Limb (tissue), 2 donors: ENCODE measurements around the gene KASH5.
A peak's percentile ranks its signal among the peaks of the same experiment; 100 is the strongest.

Source experiments
- DNase-seq, 2 donors: peaks; one replicate each; pipeline ENCODE4 v3.0.0-alpha.2; 2016; ENCODE audit errors: extremely low spot score in 2 of 2

Gene KASH5, protein sequence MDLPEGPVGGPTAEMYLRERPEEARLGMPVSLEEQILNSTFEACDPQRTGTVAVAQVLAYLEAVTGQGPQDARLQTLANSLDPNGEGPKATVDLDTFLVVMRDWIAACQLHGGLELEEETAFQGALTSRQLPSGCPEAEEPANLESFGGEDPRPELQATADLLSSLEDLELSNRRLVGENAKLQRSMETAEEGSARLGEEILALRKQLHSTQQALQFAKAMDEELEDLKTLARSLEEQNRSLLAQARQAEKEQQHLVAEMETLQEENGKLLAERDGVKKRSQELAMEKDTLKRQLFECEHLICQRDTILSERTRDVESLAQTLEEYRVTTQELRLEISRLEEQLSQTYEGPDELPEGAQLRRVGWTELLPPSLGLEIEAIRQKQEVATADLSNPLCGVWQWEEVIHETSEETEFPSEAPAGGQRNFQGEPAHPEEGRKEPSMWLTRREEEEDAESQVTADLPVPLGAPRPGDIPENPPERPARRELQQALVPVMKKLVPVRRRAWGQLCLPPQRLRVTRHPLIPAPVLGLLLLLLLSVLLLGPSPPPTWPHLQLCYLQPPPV

DNA sequence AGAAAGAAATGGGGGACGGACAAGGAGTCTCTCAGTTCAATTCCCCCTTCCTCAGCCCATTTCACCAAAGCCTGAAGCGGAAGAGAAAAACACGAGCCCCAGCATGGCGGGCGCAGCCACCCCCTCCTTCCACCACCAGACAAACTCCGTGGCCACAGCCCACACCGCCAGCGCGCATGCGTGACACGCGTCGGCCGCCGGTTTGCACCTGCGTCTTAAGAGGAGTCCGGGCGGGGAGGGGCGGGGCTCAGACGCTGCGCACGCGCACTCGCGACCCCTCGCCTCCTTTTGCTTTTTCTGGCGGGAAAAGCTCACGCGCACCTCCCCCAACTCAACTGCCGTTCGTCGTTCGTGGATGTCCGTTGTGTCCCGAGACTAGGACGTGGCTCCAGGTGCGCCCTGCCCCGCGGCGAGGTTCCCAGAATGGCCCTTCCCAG lies at the start of gene KASH5:
Gene KASH5, plus strand, starts transcription at position 314 of the 437 bp plus-strand sequence. CDS start 2,635 bp downstream, outside the sequence.
- peak in 1 of 2 donors; percentile 67 for DNase-seq

DNA sequence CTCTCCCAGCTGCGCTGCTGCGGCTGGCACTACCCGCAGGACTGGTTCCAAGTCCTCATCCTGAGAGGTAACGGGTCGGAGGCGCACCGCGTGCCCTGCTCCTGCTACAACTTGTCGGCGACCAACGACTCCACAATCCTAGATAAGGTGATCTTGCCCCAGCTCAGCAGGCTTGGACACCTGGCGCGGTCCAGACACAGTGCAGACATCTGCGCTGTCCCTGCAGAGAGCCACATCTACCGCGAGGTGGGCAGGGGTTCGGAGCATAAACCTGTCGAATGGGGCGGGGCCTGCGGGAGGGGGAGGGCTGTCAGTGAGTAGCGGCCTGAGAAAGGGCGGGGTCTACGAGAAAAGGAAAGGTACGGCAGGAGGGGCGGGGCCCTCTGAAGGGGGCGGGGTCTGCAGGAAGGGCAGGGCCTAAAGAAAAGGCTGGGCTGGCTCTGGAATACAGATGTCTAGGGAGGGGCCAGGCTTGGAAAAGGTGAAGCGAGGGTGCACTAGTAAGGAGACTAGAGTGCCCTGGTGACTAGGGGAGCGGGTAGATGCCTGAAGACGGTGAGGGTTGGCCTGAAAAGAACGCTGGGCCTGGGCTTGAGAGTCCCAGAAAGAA lies 49.3 kb upstream of the KASH5 start:
- DNase-seq, result peak; percentile 35 to 83

DNA sequence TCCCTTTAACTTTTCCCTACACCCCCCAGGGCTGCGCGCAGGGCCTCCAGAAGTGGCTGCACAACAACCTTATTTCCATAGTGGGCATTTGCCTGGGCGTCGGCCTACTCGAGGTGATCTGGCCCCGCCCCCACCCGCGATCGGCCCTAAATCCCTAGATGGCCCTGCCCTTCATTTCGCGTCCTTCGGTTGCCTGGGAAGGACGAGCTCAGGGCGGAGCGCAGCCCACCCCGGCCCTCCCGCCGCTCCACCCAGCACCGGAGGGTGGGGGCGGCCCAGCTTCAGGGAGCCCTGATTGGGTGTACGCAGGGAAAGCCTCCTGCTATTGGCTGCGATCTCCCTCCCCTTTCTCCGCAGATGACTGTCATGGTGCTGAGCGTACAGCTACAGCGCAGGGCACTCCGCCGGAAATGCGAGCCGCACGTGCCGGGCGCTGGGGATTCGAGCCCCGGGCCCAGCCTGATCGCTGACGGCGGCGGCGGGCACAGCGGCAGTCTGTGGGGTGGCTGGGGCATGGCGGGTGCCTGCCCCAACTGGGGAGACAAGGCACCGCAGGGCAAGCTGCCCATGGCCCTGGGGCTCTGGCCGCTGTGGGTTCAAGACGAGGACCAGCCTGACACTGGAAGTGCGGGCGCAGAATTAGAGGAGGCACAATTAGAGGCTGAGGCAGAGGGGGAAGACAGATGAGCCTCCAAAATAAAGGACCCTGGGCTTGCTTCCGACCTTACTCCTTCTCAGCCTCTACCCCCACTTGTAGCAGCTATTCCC lies 48.6 kb upstream of the KASH5 start:
- peak; percentile 90 to 93 for DNase-seq

DNA sequence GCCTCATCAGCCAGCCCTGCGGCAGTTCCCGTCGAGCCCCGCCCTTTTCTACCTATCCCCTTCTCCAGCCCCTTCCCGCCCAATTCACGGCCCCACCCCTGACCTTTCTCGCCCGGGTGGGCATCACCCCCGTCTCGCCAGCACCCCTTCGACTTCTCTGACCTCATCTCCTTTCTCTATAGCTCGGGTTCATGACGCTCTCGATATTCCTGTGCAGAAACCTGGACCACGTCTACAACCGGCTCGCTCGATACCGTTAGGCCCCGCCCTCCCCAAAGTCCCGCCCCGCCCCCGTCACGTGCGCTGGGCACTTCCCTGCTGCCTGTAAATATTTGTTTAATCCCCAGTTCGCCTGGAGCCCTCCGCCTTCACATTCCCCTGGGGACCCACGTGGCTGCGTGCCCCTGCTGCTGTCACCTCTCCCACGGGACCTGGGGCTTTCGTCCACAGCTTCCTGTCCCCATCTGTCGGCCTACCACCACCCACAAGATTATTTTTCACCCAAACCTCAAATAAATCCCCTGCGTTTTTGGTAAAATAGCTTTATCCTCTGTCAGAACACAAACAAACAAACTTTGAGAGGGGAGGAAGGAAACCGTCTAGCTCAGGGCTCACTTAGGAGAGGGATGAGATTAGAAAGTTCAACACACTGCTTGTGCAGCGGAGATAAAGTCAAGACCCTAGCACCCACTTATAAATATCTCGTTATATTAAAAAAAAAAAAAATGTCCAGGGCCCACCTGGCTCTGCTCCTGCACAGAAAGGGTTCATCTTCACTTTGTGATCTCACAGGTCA lies 47.8 kb upstream of the KASH5 start:
- DNase-seq, result peak in 1 of 2 donors; percentile 75

DNA sequence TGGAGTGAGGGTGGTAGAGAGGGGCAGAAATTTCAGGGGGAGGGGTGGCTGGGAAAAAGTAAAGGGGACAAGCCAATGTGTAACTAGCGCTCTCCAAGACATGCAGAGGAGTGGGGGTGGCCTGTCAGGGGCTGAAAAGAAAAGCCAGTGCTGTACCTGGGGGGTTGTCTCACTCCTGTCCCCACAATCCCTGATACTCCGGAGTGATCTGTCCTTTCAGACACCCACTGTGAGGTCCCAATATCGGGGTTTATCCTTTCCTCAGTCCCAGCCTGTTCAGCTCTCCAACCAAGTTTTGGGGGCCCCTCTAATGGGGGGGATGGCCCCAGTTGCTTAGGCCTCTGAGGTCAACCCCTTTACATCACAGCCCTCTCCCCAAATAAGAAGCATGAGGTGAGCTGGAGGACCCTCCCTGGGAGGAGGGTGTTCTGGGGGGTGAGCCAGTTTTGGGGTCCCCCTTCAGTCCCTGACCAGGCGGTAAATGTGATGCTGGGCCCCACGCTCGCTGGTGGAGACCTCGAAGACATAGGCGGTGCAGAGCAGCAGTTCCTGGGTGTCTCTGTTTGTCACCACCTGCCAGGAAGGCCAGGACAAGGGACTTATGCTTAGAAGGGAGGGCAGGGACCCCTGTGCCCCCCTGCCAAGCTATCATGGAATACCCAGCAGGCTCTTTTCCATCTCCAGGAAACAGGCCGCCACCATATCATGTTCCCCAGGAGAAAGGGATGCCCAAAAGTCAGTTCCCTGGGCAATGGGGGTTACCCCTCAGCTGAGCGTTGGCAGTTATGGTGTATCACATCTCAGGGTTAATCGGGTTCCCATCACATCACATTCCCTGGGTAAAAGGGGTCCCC lies 47.0 kb upstream of the KASH5 start:
- no peak for DNase-seq

DNA sequence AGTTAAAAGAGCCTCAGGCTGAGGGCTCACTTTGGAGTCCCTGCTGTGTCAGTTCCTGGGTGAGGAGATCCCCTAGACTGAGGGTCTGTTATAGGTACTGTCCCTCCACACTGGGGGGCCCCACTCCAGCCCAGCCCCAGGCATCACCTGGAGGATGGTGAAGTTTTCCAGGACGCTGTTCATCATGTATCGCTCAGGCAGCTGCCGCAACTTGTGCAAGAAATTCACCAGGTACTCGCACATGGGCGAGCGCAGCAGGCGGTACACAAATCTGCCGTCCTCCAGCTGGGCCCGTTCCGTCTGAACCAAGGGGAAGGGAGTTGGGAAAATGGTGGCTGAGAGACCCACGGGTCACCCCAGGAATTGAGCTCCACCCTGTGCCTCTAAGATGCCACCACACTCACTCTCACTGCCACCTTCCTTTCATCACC lies 45.7 kb upstream of the KASH5 start:
- no peak for DNase-seq

DNA sequence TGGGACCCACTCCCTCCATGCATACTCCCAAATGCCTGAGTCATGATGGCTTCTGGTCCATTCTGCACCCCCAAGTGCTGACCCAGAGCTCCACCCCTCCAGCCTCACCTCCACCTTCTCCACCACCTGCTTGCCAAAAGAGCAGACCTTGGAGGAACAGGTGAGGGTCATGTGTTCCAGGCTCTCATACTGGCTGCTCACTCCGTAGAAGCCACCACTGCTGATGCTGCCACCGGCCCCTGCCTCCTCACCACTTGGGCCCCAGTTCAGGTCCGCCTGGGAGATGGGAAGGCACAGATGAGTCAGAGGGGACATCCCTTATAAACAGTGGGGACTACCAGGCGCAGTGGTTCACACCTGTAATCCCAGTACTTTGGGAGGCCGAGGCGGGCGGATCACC lies 44.9 kb upstream of the KASH5 start:
- no peak for DNase-seq

DNA sequence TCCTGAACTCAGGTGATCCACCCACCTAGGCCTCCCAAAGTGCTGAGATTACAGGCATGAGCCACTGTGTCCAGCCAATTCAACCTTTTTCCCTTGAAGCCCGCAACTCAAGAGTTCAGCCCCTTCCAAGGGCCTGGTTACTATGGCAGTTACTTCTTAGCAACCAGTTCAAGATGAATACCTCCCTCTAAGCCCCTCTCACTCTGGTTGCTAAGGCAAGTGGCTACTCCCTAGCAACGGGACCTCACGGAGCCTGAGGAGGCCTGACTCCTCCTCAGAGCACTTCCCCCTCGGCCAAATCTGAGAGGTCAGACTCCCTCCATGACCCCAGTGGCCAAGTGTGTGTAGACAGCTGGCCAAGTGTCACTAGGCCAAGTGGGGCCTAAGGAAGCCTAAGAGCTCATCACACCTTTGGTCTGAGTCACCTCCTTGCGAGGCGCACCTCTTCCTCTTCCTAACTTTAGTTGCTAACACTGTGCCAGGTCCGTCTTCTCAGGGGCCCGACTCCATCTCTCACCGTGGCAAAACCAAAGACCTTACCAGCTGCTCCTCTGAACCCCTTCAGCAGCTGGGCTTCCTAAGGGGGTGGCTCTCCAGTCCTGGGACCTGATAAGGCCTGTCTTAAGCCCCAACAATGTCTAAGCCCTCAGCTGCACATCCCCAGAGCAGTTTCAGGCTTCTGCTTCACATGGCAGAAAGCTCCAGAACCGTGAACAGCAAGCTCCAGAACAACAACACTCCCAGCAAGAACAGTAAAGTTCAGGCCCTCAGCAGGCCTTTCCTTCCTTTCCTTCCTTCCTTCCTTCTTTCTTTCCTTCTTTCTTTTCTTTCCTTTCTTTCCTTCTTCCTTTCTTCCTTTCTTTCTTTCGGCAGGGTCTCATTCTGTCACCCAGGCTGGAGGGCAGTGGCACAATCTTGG lies 43.3 kb upstream of the KASH5 start:
- no peak for DNase-seq

DNA sequence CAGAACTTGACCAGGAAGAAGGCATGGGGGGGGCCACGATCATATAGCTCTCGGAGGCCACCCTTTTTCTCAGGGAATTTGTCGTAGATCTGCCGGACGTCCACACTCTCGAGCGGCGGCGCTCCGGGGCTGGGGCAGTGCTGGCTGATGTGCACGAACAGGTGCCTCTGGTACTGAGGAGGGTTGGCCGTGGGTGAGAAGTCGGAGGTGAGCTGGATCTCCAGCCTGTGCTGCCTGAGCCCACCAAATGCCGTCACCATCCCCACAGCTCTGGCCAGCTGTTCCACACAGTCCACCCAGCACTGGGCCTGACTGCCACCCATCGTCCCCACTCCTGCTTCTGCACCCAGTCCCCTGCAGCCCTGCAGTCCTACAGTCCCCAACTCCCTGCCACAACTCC lies 40.9 kb upstream of the KASH5 start:
- DNase-seq, result no peak

DNA sequence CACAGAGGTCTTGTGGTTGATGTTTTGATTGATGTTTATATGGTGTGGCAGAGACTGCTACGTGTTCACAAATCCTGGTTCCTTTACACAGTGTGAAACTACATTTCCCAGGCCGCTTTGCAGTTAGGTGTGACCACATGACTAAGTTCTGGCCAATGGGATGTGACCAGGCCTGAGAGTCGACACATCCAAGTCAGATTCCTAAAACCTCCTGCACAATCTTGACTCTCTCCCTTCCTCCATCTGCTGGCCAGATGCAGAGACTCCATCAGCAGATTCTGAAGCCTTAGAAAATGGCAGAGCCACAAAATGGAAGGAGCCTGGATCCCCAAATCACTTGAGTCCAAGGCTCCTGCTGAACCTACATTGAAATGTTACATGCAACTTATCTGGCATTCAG lies 40.2 kb upstream of the KASH5 start:
- peak; percentile 26 to 55 for DNase-seq

DNA sequence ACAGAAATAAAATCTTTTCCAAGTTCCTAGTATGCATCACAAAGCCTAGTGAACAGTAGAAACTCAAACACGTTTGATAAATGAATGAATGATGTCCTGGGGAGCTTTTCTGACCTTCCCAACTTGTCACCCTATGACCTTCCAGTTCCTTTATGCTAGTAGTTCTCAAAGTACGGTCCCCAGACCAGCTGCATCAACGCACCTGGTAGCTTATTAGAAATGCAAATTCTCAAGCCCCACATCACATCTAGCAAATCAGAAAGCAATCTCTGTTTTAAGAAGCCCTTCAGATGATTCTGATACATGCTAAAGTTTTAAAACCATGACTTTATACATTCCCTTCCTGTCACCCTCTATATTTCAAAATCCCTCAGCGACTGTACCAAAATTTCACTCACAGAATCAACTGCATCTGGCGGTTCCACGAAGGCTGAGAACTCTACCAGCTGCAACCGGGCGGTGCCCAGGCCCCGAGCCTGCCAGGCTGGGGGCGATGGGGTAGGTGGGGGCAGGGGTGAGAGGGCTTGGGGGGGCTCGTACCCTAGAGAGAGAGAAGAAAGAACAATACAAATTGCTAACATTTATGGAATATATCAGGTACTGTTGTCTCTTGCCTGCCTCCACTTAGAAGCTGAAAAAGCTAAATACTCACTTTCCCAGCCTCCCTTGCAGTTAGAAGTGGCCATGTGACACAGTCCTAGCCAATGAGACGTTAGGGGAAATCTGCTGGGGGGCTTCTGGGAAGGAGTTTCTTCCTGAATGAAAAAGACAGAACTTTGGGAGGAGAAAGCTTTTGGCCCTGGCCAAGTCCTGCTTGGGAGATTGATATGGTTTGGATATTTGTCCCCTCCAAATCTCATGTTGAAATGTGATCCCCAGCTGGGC lies 39.5 kb upstream of the KASH5 start:
- no peak for DNase-seq

DNA sequence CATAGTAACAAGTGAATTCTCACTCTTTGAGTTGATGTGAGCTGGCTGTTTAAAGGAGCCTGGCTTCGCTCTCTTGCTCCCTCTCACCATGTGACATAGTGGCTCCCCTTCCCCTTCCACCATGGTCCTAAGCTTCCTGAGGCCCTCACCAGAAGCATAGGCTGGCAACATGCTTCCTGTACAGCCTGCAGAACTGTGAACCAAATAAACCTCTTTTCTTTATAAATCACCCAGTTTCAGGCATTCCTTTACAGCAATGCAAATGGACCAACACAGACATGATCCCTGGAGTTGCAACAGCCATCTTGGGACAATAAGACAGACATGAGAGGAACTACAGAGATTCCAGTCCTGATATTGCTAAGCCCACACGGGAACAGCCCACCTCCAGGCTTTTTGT lies 38.5 kb upstream of the KASH5 start:
- no peak for DNase-seq

DNA sequence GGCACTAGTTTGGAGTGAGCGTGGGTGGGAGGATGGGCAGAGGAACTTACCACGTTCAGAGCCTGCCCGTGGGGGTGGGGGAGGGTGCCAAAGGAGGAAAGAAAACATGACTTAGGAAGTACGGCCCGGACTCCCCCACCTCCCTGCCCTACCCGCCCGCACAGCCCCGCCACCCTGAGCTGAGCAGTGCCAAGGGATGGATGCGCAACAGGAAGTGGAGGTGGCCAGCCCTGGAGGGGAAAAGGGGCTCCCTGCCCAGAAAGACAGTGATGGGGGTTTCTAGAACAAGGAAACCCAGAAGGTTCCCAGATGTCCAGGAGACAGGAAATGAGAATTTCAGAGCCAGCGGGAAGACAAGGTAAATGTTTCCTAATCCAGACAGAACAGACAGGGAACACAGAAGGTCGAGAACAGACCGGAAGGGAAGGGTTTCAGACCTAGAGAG lies 32.1 kb upstream of the KASH5 start:
- DNase-seq, result peak; percentile 30 to 35

DNA sequence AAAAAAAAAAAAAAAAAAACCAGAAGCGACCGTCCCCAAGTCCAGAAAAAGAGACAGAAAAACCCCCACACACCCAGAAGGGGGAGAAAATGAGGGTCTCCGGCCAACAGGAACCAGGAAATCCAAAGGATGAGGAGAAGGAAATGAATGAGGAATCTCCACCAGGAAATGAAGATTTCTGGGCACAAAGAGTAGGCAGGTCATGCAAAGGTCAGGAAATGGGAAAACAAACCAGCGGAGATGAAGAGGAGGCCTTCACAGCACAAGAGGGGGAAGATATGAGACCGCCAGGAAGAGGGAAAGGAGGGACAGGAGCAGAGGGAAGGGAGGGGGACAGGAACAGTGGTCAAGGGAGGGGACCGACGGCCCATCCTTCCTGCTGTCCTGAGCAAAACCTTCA lies 31.7 kb upstream of the KASH5 start:
- DNase-seq, result no peak

DNA sequence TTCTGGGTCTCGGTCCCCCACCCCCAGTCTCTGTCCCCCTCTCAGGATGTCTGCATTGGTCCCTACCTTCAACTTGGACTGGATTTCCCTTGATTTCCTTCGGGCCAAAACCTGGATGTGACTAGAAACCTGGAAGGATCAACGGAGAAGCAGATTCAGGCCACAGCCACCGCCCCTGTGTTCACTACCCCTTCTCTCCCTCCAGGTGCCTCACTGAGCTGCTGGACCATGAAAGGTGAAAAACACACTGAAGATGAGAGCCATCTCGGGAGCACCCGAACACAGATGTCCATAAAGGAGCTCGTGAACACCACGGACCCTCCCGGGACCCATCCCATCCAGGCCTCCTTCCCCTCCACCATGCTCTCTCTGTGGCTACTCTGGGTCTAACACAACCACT lies 30.9 kb upstream of the KASH5 start:
- no peak for DNase-seq

DNA sequence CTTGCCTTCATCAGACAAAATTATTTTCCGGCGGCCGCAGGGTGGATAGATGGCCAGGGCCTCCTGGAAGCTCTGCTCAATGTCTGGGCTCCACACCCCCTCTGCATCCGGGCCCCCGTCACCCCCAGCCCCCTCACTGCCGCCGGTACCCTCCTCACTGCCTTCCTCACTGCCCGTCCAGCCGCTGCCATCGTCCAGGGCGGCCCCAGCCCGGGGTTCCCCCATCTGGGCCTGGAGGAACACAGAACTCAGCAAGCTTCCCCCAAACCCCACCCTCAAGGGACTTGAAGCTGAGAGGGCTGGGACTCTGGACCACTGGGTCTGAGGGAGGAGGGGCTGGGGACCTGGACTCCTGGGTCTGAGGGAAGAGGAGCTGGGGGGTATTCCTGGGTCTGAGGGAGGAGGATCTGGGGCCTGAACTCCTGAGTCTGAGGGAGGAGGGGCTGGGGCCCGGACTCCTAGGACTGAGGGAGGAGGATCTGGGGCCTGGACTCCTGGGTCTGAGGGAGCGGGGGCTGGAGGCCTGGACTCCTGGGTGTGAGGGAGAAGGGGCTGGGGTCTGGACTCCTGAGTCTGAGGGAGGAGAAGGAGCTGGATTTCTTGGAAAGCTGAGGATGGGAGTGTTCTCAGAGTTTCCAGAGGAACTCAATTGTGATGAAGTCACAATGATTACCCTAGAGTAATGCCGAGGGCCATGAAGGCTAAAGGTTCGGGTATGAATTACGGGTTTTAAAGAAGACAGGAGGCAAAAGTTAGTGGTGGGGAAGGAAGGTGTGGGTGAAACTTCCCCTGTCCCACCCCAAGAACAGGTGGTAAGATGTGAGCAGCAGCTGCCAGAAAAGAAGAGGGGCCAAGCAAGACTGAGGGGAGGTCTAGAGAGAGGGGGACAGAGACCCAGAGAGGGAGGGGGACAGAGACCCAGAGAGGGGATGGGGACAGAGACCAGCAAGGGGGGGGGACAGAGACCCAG lies 27.9 kb upstream of the KASH5 start:
- peak in 1 of 2 donors; percentile 32 for DNase-seq
